Caco-2 (cell line): ENCODE results near the gene BCO2. TPM values are rescaled to one million over a fixed set of nuclear protein-coding genes. Genes with fewer than 3 reads are reported as not detected.
A peak's percentile ranks its signal among the peaks of the same experiment; 100 is the strongest.

Experiments used
- BruUV-seq: library from RNA; stranded (reverse); fragments of 400-500 nt; replicated peaks from 2 replicates; lab custom pipeline; 2021; lab: Mats Ljungman, UMichigan
- CTCF ChIA-PET: fragments of 300-600 bp; sonication (Branson Sonifier 250); formaldehyde crosslinking; loops from one replicate; lab custom pipeline; 2022; ENCODE audit warnings: antibody characterized with exemption; lab: Charles Lee
- POLR2A ChIA-PET: fragments of 300-600 bp; sonication (Branson Sonifier 250); formaldehyde crosslinking; loops from one replicate; lab custom pipeline; 2022; ENCODE audit warnings: antibody characterized with exemption; lab: Charles Lee
- DNase-seq, 2 experiments: peaks; one replicate each; pipeline versions ENCODE4 v3.0.0 to v3.0.0-alpha.2; 2020 to 2022
- H3K27me3 ChIP-seq: replicated peaks from 2 replicates; pipeline ENCODE4 v1.6.0; 2011; ENCODE audit warnings: low read length; ENCODE audit not compliant: control insufficient read depth, insufficient read depth
- H3K36me3 ChIP-seq: 2 replicates; pipeline ENCODE4 v1.5.1; 2011; ENCODE audit warnings: low read length; ENCODE audit not compliant: control insufficient read depth, insufficient read depth
- H3K4me1 ChIP-seq: fragments of 250-450 bp; sonication (Bioruptor Pico); 2 replicates; pipeline ENCODE4 v1.5.1; 2020; ENCODE audit warnings: mild to moderate bottlenecking
- H3K4me3 ChIP-seq: 2 replicates; pipeline ENCODE4 v1.5.1; 2011; ENCODE audit warnings: low read depth, mild to moderate bottlenecking, control low read depth, low read length
- H3K9me3 ChIP-seq: fragments of 250-450 bp; sonication (Bioruptor Pico); 2 replicates; pipeline ENCODE4 v1.5.1; 2020; ENCODE audit warnings: mild to moderate bottlenecking, moderate library complexity
- H3K27ac Mint-ChIP-seq: one replicate; pipeline ENCODE4 v1.8.0; 2022; ENCODE audit warnings: mixed read lengths; ENCODE audit not compliant: unreplicated experiment
- H3K27me3 Mint-ChIP-seq: one replicate; pipeline ENCODE4 v1.8.0; 2022; ENCODE audit warnings: mixed read lengths; ENCODE audit not compliant: insufficient read depth, unreplicated experiment
- H3K36me3 Mint-ChIP-seq: one replicate; pipeline ENCODE4 v1.8.0; 2022; ENCODE audit warnings: mild to moderate bottlenecking, mixed read lengths; ENCODE audit not compliant: insufficient read depth, unreplicated experiment
- H3K4me1 Mint-ChIP-seq: one replicate; pipeline ENCODE4 v1.8.0; 2022; ENCODE audit warnings: low read depth, mixed read lengths; ENCODE audit not compliant: unreplicated experiment
- H3K4me3 Mint-ChIP-seq: one replicate; pipeline ENCODE4 v1.8.0; 2022; ENCODE audit warnings: mild to moderate bottlenecking, moderate library complexity, mixed read lengths; ENCODE audit not compliant: unreplicated experiment
- H3K9me3 Mint-ChIP-seq: one replicate; pipeline ENCODE4 v1.8.0; 2022; ENCODE audit warnings: mixed read lengths; ENCODE audit not compliant: unreplicated experiment
- intact Hi-C: fragments of 100-400 bp; cut with micrococcal nuclease; formaldehyde crosslinking; loops from one replicate; pipeline ENCODE4 v1.10.0; 2022; ENCODE audit not compliant: unreplicated experiment
- total RNA-seq: library from RNA; stranded (reverse); gene quantifications from 2 replicates; pipeline ENCODE4 v1.2.3, GENCODE V29; 2022
- TF ChIP-seq, protein P1 (sequence below), 2 experiments: fragments of 200-600 bp in 1 of 2; IDR thresholded peaks; 1 replicate in 1 of 2; 2 replicates in 1 of 2; pipeline versions ENCODE4 v1.5.1 to v1.8.0; 2011 to 2022; ENCODE audit warnings: antibody characterized with exemption in 1 of 2, control low read depth in 1 of 2, inconsistent platforms in 1 of 2, low read depth in 1 of 2, low read length in 1 of 2, mild to moderate bottlenecking in 1 of 2, moderate library complexity in 1 of 2; ENCODE audit not compliant: insufficient read depth in 1 of 2, severe bottlenecking in 1 of 2, unreplicated experiment in 1 of 2

Gene BCO2
- total RNA-seq, 1 experiment from 2014 or later = 2.2 TPM

DNA sequence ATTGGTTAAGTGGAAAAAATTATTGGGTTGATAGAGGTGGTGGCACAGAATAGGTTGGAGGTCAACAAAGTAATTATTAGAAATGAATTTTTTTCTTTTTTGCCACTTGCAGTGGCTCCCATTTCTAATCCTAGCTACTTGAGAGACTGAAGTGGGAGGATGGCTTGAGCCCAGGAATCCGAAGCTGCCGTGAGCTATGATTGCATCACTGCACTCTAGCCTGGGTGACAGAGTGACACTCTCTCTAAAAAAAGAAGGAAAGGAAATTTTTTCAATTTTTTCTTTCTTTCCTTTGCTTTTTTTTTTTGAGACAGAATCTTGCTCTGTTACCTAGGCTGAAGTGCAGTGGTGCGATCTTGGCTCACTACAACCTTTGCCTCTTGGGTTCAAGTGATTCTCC lies 2.2 kb upstream of the BCO2 start:
- H3K4me3 ChIP-seq = no peak overlapping the region
- TF ChIP-seq, protein P1, sequence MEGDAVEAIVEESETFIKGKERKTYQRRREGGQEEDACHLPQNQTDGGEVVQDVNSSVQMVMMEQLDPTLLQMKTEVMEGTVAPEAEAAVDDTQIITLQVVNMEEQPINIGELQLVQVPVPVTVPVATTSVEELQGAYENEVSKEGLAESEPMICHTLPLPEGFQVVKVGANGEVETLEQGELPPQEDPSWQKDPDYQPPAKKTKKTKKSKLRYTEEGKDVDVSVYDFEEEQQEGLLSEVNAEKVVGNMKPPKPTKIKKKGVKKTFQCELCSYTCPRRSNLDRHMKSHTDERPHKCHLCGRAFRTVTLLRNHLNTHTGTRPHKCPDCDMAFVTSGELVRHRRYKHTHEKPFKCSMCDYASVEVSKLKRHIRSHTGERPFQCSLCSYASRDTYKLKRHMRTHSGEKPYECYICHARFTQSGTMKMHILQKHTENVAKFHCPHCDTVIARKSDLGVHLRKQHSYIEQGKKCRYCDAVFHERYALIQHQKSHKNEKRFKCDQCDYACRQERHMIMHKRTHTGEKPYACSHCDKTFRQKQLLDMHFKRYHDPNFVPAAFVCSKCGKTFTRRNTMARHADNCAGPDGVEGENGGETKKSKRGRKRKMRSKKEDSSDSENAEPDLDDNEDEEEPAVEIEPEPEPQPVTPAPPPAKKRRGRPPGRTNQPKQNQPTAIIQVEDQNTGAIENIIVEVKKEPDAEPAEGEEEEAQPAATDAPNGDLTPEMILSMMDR (IDR thresholded peaks at IDR 0.05; ENCODE audit: insufficient read depth in 1 of 2, low read depth in 1 of 2, low read length in 1 of 2, severe bottlenecking in 1 of 2, unreplicated experiment in 1 of 2) = no peak
- no peaks in the 10 kb centered on the region for H3K36me3 ChIP-seq
- H3K36me3 Mint-ChIP-seq = peaks cover 6% of the 10 kb centered on the region
- no peaks in the 10 kb centered on the region for H3K9me3 Mint-ChIP-seq
- no peak for DNase-seq
- H3K27me3 ChIP-seq = no peaks in the 10 kb centered on the region
- peaks cover 21% of the 10 kb centered on the region for H3K4me1 Mint-ChIP-seq
- H3K4me1 ChIP-seq = peaks cover 14% of the 10 kb centered on the region
- H3K27me3 Mint-ChIP-seq = peaks cover 5% of the 10 kb centered on the region
- ChIA-PET CTCF (no interaction called here), POLR2A (interaction anchor here (0.9 kb wide), 1 partner anchor 9 kb away, joined by 3 read pairs; the partner anchor contains the start of gene IL18)
- BruUV-seq = no TSS peak
- intact Hi-C loops = no loop called here
- H3K9me3 ChIP-seq = no peaks in the 10 kb centered on the region
- H3K27ac Mint-ChIP-seq = no peak overlapping the region
- H3K4me3 Mint-ChIP-seq = no peak overlapping the region

DNA sequence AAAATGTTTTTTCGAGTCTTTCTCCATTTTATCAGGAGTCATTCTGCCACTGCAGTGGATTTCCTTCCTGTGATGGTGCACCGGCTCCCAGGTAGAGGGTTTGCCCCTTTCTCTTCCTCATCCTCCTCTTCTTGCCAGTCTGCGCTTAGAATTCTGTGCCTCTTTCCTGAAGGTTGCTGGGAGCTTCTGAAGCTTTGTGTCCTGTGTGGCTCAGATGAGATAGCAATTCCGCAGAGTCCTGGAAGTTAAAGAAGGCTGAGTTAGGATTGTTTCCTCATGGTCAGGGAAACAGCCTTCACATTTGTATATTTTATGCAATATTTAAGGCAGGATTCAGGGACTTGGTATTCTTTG lies 264 bp downstream of the BCO2 start:
- Histone ChIP-seq H3K27me3 (no peaks in the 10 kb centered on the region), H3K36me3 (no peaks in the 10 kb centered on the region), H3K9me3 (no peaks in the 10 kb centered on the region), H3K4me3 (no peak overlapping the region), H3K4me1 (peaks cover 14% of the 10 kb centered on the region)
- TF ChIP-seq, protein P1 (IDR thresholded peaks at IDR 0.05; ENCODE audit: insufficient read depth in 1 of 2, low read depth in 1 of 2, low read length in 1 of 2, severe bottlenecking in 1 of 2, unreplicated experiment in 1 of 2) = no peak
- Mint-ChIP-seq H3K9me3 (no peaks in the 10 kb centered on the region), H3K36me3 (peaks cover 6% of the 10 kb centered on the region), H3K27me3 (peaks cover 14% of the 10 kb centered on the region), H3K4me1 (peaks cover 21% of the 10 kb centered on the region), H3K27ac (peak overlapping the region; percentile 65), H3K4me3 (peak overlapping the region; percentile 60)
- ChIA-PET CTCF (interaction anchor here (0.5 to 1.3 kb wide), 12 partner anchors 9 to 421 kb away, joined by 3 to 15 read pairs (median 3); partner anchors contain the start of gene IL18), POLR2A (interaction anchor here (0.7 to 1.1 kb wide), 3 partner anchors 18 to 573 kb away, joined by 3 to 4 read pairs (median 3); partner anchors contain the start of genes SDHD and TIMM8B)
- DNase-seq = no peak
- TSS peak; percentile 27 for BruUV-seq
- intact Hi-C loops = loop anchor here (1.0 kb wide), 2 partner anchors 62 to 105 kb away; no protein-coding TSS in a partner anchor

DNA sequence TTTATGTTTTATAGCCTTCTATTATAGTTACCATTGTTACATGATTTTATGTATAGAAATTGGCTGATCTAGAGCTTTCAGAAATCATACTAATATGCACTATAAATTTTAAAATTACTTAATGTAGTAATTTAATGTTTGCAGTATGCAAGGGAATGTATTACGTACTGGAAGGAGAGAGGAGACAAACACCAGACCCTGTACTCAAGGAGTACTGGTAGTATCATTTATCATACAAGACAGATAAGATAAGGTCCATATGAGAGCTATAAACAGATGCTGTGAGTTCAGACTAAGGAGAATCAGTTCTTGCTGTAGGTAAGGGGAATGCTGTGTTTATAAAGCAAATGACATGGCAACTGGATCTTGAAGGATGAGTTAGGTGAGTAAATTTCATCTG lies 765 bp downstream of the BCO2 start:
- CTCF ChIA-PET = interaction anchor here (1.0 to 1.4 kb wide), 3 partner anchors 10 to 62 kb away, joined by 3 to 17 read pairs (median 3); no protein-coding TSS in a partner anchor
- H3K4me1 Mint-ChIP-seq = peaks cover 21% of the 10 kb centered on the region
- TF ChIP-seq, protein P1 (IDR thresholded peaks at IDR 0.05; ENCODE audit: insufficient read depth in 1 of 2, low read depth in 1 of 2, low read length in 1 of 2, severe bottlenecking in 1 of 2, unreplicated experiment in 1 of 2) = no peak
- intact Hi-C loops = no loop called here
- H3K9me3 ChIP-seq = no peaks in the 10 kb centered on the region
- POLR2A ChIA-PET = interaction anchor here (0.7 to 1.1 kb wide), 3 partner anchors 19 to 573 kb away, joined by 3 to 4 read pairs (median 3); partner anchors contain the start of genes SDHD and TIMM8B
- H3K4me1 ChIP-seq = peaks cover 14% of the 10 kb centered on the region
- DNase-seq = no peak
- no peak overlapping the region for H3K27ac Mint-ChIP-seq
- no peaks in the 10 kb centered on the region for H3K36me3 ChIP-seq
- no peaks in the 10 kb centered on the region for H3K9me3 Mint-ChIP-seq
- H3K4me3 Mint-ChIP-seq = no peak overlapping the region
- H3K27me3 Mint-ChIP-seq = peaks cover 14% of the 10 kb centered on the region
- H3K36me3 Mint-ChIP-seq = peaks cover 6% of the 10 kb centered on the region
- BruUV-seq = no TSS peak
- H3K27me3 ChIP-seq = no peaks in the 10 kb centered on the region
- H3K4me3 ChIP-seq = no peak overlapping the region
